Lung (tissue), 12 donors: ENCODE data around the gene MAP1A. TPM values are rescaled to one million over a fixed set of nuclear protein-coding genes. Genes with fewer than 3 reads are reported as not detected.

Experiments
- ATAC-seq: fragments of 200-7000 bp; cut with Tn5 transposase; one replicate; pipeline ENCODE4 v1.9.1; 2020; ENCODE audit warnings: moderate number of reproducible peaks; ENCODE audit not compliant: insufficient read depth, low FRiP score
- DNase-seq, 3 donors: peaks; one replicate each; pipeline ENCODE4 v3.0.0-alpha.2; 2013 to 2017
- H3K27ac ChIP-seq, 2 donors: one replicate each; pipeline ENCODE4 v1.5.1; 2013; ENCODE audit warnings: mild to moderate bottlenecking in 2 of 2, moderate library complexity in 2 of 2, control low read depth in 1 of 2, inconsistent platforms in 1 of 2, low read depth in 1 of 2, low read length in 1 of 2
- H3K27me3 ChIP-seq, 3 donors: one replicate each; pipeline ENCODE4 v1.5.1; 2013; ENCODE audit warnings: low read length in 2 of 3; ENCODE audit not compliant: control insufficient read depth in 3 of 3, insufficient read depth in 3 of 3
- H3K36me3 ChIP-seq, 4 donors: one replicate each; pipeline ENCODE4 v1.5.1; 2013; ENCODE audit warnings: low read length in 4 of 4, mild to moderate bottlenecking in 1 of 4, moderate library complexity in 1 of 4; ENCODE audit not compliant: control insufficient read depth in 4 of 4, insufficient read depth in 4 of 4
- H3K4me1 ChIP-seq, 5 donors: one replicate each; pipeline ENCODE4 v1.5.1; 2013; ENCODE audit warnings: low read length in 5 of 5, mild to moderate bottlenecking in 2 of 5, moderate library complexity in 1 of 5; ENCODE audit not compliant: control insufficient read depth in 5 of 5, insufficient read depth in 5 of 5
- H3K4me3 ChIP-seq: one replicate; pipeline ENCODE4 v1.5.1; 2013; ENCODE audit warnings: mild to moderate bottlenecking, control low read depth, moderate library complexity
- H3K9ac ChIP-seq, 2 donors: one replicate each; pipeline ENCODE4 v1.5.1; 2013; ENCODE audit warnings: low read length in 2 of 2, control low read depth in 1 of 2; ENCODE audit not compliant: insufficient read depth in 1 of 2
- H3K9me3 ChIP-seq, 4 donors: one replicate each; pipeline ENCODE4 v1.5.1; 2013; ENCODE audit warnings: low read length in 3 of 4, mild to moderate bottlenecking in 1 of 4, moderate library complexity in 1 of 4; ENCODE audit not compliant: control insufficient read depth in 4 of 4, insufficient read depth in 3 of 4
- WGBS, 2 donors: extraction: QIAGEN DNeasy Blood & Tissue Kit; methylation state at CpG; one replicate each; pipeline ENCODE4 v1.1.7; 2013; 5-methylcytosine and 5-hydroxymethylcytosine counted together
- polyA plus RNA-seq, 2 donors: library from polyadenylated mRNA; stranded (reverse); fragments of 200-250 nt; gene quantifications; one replicate each; pipeline ENCODE4 v1.2.1, GENCODE V29; 2013
- total RNA-seq, 2 donors: library from RNA; depleted of rRNA in 1 of 2; stranded (reverse); fragments of >200 nt in 1 of 2; gene quantifications; one replicate each; pipeline ENCODE4 v1.2.1, GENCODE V29; 2014 to 2021
- TF ChIP-seq, protein P1 (sequence below): IDR thresholded peaks from 2 replicates; pipeline ENCODE4 v1.5.1; 2012; ENCODE audit warnings: mild to moderate bottlenecking; ENCODE audit errors: control extremely low read depth, extremely low read depth
- donor health status: control.
- donor health status: control.
- donor health status: Bipolar disorder and iron deficiency.
- donor health status: healthy.
- donor health status: DM: yes; HTN: yes; CAD: no.

The MAP1A gene
- total and polyA plus RNA-seq, 4 donors, result 1.8 to 17.8 (median 5.3) TPM

DNA sequence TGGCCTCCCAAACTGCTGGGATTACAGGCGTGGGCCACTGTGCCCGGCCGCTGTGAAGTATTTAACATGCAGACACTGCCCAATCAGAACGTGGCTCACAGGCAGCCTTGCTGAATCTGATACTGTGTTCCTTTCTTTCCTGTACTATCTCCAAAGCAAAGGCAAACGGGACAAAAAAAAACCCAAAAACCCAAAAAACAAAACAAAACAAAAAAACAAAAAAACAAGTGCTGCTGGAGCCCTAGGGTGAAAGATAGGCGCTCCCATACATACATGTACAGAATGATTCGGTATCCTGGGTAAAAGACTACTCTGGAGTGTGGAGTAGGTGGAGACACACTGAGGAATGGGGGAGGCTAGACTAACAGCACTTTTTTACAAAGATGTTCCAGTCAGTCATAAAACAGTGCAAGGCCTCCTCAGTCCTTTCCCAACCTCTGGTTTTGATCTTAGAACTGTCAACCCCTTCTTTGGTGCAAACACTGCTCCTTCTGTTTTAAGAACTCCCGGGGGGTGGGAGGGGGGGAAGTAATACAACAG is 7.7 kb upstream of the MAP1A start:
- Histone ChIP-seq H3K4me1 (peaks cover 0 to 36% (median 10%) of the 10 kb centered on the region in 5 donors), H3K27ac (peak overlapping the region; percentile 20 to 95), H3K9ac (peak overlapping the region in 1 of 2 donors; percentile 7), H3K4me3 (no peak overlapping the region), H3K36me3 (no peaks in the 10 kb centered on the region), H3K9me3 (no peaks in the 10 kb centered on the region), H3K27me3 (no peaks in the 10 kb centered on the region)
- no peak for ATAC-seq
- 55 to 62% methylated on average over 8 of the region's 8 CpGs for WGBS, 2 donors
- peak in 2 of 3 donors; percentile 26 to 43 for DNase-seq
- TF ChIP-seq, protein P1, sequence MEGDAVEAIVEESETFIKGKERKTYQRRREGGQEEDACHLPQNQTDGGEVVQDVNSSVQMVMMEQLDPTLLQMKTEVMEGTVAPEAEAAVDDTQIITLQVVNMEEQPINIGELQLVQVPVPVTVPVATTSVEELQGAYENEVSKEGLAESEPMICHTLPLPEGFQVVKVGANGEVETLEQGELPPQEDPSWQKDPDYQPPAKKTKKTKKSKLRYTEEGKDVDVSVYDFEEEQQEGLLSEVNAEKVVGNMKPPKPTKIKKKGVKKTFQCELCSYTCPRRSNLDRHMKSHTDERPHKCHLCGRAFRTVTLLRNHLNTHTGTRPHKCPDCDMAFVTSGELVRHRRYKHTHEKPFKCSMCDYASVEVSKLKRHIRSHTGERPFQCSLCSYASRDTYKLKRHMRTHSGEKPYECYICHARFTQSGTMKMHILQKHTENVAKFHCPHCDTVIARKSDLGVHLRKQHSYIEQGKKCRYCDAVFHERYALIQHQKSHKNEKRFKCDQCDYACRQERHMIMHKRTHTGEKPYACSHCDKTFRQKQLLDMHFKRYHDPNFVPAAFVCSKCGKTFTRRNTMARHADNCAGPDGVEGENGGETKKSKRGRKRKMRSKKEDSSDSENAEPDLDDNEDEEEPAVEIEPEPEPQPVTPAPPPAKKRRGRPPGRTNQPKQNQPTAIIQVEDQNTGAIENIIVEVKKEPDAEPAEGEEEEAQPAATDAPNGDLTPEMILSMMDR, result no peak

DNA sequence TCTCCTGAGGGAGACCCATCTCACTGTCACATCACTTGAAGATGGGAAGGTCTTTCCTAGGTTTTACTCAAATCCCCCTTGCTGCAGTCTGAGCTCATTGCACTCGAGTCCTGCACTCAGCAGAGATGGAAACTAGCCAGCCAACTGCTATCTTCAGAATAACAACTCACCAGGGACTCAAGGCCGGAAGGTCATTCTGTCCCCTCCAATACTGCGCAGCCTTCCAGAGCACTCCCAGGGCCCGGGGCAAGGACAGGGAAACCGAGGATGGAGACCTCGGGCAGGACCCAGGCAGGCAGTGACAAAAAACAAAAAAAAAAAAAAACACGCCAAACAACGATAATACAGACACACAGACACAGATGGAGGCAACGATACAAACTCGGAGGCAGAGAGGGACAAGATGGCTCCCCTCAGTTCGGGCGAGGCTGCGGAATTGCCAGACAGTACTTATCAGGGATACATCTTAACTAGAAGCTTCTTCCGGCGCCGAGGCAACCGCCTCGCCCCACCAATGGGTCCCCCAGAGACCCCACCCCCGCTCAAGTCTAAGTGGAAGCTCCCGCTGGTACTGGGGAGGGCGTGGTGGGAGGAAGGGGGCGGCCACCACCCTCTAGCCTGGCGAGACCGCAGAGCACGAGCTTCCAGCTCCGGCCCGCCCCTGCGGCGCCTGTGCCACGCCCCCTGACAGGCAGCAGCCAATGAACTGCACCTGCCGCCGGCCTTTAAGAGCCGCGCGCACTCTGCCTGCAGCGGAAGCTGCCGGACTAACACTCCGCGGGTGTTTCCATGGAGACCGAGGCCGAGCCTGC is 7.0 kb upstream of the MAP1A start:
- Histone ChIP-seq H3K4me3 (peak overlapping the region; percentile 51), H3K27me3 (no peaks in the 10 kb centered on the region), H3K4me1 (peaks cover 0 to 36% (median 10%) of the 10 kb centered on the region in 5 donors), H3K9me3 (no peaks in the 10 kb centered on the region), H3K27ac (peak overlapping the region; percentile 85 to 95), H3K36me3 (no peaks in the 10 kb centered on the region), H3K9ac (peak overlapping the region in 1 of 2 donors; percentile 90)
- 0 to 1% methylated on average over 39 to 41 of the region's 41 CpGs for WGBS, 2 donors
- ATAC-seq (peak; percentile 100), DNase-seq (peak; percentile 99)
- TF ChIP-seq, protein P1, result no peak

DNA sequence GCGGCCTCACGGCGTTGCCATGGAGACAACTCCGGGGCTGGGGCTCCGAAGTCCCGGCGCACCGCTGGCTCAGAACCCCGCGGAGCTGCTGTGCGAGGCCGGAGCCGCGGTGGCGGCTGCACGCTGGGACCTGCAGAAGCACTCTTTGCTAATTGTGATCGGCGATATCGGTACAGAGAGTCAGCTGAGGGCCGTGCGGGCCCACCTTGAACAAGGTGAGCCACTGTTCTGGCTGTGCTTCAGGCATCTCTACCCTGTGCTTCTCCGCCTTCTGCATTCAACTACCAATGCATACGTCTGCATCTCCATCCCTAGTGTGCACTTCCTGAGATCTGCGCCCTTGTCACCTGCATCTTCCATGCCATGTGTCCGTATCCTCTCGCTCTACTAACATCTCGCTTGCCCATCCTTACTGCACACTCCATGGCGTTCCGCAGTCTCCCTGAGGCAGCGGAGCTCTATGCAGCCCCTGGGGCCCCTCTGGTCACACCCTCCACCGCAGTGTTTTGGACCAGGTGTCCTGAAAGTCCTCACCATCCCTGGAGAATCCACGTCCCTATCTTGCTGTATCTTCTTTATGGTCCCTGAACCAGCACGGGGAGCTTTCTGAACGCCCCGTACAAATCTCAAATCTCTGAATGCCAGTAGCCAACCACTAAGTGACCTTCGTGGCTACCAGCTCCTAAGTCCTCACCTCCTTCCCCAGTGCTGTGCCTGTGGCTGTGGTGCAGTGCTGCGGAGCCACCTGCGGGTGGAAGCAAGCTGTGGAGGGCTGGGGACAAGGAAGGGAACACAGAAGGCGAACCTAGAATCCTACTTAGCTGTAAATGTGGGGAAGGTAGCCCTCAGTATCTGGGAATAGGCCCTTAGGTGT is 6.2 kb upstream of the MAP1A start:
- DNase-seq (peak in 2 of 3 donors; percentile 13 to 23), ATAC-seq (no peak)
- peak overlapping the region; percentile 20 for H3K4me3 ChIP-seq
- no peak overlapping the region for H3K27ac ChIP-seq
- H3K27me3 ChIP-seq, result no peaks in the 10 kb centered on the region
- H3K36me3 ChIP-seq, result no peaks in the 10 kb centered on the region
- TF ChIP-seq, protein P1, result no peak
- peaks cover 0 to 35% (median 10%) of the 10 kb centered on the region in 5 donors for H3K4me1 ChIP-seq
- H3K9me3 ChIP-seq, result no peaks in the 10 kb centered on the region
- H3K9ac ChIP-seq, result peak overlapping the region; percentile 9 to 53
- 6 to 10% methylated on average over 38 to 39 of the region's 39 CpGs for WGBS, 2 donors
